ENCODE data around the gene LSG1.

DNA sequence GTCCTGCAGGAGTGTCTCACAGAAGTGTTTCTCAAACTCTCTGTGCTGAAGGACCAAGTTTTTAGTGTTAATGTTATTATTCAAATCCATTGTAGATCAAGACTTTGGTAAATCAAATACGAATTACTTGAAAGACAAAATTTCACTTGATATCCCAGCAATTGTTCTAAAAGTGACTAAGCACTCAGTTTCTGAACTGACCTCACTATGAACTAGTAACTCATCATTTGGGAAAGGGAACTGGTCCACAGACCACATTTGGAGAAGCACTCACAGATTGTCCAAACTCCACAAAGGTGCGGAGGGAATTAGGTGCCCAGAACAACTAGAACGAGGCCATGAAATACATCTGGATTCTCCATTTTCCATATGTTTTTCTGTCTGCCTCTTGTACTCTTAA is 39.3 kb upstream of the LSG1 start:
- TF ChIP-seq, protein P1, sequence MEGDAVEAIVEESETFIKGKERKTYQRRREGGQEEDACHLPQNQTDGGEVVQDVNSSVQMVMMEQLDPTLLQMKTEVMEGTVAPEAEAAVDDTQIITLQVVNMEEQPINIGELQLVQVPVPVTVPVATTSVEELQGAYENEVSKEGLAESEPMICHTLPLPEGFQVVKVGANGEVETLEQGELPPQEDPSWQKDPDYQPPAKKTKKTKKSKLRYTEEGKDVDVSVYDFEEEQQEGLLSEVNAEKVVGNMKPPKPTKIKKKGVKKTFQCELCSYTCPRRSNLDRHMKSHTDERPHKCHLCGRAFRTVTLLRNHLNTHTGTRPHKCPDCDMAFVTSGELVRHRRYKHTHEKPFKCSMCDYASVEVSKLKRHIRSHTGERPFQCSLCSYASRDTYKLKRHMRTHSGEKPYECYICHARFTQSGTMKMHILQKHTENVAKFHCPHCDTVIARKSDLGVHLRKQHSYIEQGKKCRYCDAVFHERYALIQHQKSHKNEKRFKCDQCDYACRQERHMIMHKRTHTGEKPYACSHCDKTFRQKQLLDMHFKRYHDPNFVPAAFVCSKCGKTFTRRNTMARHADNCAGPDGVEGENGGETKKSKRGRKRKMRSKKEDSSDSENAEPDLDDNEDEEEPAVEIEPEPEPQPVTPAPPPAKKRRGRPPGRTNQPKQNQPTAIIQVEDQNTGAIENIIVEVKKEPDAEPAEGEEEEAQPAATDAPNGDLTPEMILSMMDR (IDR thresholded peaks at IDR 0.05 in 2 of 3, conservative IDR thresholded peaks at IDR 0.05 in 1 of 3; ENCODE audit: borderline replicate concordance in 1 of 3, insufficient read depth in 1 of 3, low read depth in 2 of 3, low read length in 2 of 3), result no peak
- TF ChIP-seq, protein P2, sequence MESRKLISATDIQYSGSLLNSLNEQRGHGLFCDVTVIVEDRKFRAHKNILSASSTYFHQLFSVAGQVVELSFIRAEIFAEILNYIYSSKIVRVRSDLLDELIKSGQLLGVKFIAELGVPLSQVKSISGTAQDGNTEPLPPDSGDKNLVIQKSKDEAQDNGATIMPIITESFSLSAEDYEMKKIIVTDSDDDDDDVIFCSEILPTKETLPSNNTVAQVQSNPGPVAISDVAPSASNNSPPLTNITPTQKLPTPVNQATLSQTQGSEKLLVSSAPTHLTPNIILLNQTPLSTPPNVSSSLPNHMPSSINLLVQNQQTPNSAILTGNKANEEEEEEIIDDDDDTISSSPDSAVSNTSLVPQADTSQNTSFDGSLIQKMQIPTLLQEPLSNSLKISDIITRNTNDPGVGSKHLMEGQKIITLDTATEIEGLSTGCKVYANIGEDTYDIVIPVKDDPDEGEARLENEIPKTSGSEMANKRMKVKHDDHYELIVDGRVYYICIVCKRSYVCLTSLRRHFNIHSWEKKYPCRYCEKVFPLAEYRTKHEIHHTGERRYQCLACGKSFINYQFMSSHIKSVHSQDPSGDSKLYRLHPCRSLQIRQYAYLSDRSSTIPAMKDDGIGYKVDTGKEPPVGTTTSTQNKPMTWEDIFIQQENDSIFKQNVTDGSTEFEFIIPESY (IDR thresholded peaks at IDR 0.05; ENCODE audit: extremely low read depth, insufficient replicate concordance, low read length), result no peak
- TF ChIP-seq EZH2 (IDR thresholded peaks at IDR 0.05), result no peak
- TF ChIP-seq JUND (IDR thresholded peaks at IDR 0.05), result no peak
- TF ChIP-seq POLR2AphosphoS5 (IDR thresholded peaks at IDR 0.05; ENCODE audit: low read depth, low read length), result no peak
- TF ChIP-seq SRF (IDR thresholded peaks at IDR 0.05; ENCODE audit: low read depth), result no peak
- no peak for TF ChIP-seq SP1 (IDR thresholded peaks at IDR 0.05; ENCODE audit: low read depth)
- no peak for TF ChIP-seq CBX3 (IDR thresholded peaks at IDR 0.05; ENCODE audit: low read depth)
- TF ChIP-seq, protein P3, sequence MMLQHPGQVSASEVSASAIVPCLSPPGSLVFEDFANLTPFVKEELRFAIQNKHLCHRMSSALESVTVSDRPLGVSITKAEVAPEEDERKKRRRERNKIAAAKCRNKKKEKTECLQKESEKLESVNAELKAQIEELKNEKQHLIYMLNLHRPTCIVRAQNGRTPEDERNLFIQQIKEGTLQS (IDR thresholded peaks at IDR 0.05), result no peak
- TF ChIP-seq SIN3A (IDR thresholded peaks at IDR 0.05; ENCODE audit: low read depth), result no peak
- TF ChIP-seq ZFX (IDR thresholded peaks at IDR 0.05), result no peak

Data from HCT116 (cell line).